ENCODE data around the gene OR52K1. TPM values are rescaled to one million over a fixed set of nuclear protein-coding genes. Genes with fewer than 3 reads are reported as not detected.

OR52K1 gene
- total RNA-seq (2022; extraction: Qiagen RNA extraction; ENCODE audit: low read depth) = not detected in 5 replicates

GRCh38 chr11:4482445-4482844 is at the start of gene OR52K1:
Gene OR52K1, plus strand, starts transcription at chr11:4482646. Its CDS starts 6,255 bp downstream, at chr11:4488901.

GRCh38 chr11:4448995-4449394 is 33.5 kb upstream of the OR52K1 start, which contains the start of gene OR52K2:
Gene OR52K2, plus strand, starts transcription at chr11:4449295. Its CDS starts 45 bp downstream, at chr11:4449340.

Other genes starting within 250 kb of the OR52K1 start
- not detected in 5 replicates for gene OR52B4, start 114.3 kb upstream of the OR52K1 start, total RNA-seq (2022; extraction: Qiagen RNA extraction; ENCODE audit: low read depth)
- 18.5 to 23.1 TPM (median 20.9 TPM) in 5 replicates for gene TRIM21, start 88.9 kb upstream of the OR52K1 start, total RNA-seq (2022; extraction: Qiagen RNA extraction; ENCODE audit: low read depth)
- gene OR52K2, start 33.4 kb upstream of the OR52K1 start, total RNA-seq (2022; extraction: Qiagen RNA extraction; ENCODE audit: low read depth) = not detected in 5 replicates
- gene OR52M1, start 62.5 kb downstream of the OR52K1 start, total RNA-seq (2022; extraction: Qiagen RNA extraction; ENCODE audit: low read depth) = not detected in 5 replicates
- gene OR52I2, start 99.1 kb downstream of the OR52K1 start, total RNA-seq (2022; extraction: Qiagen RNA extraction; ENCODE audit: low read depth) = not detected in 5 replicates
- not detected in 5 replicates for gene OR52I1, start 111.4 kb downstream of the OR52K1 start, total RNA-seq (2022; extraction: Qiagen RNA extraction; ENCODE audit: low read depth)
- gene TRIM68, start 125.6 kb downstream of the OR52K1 start, total RNA-seq (2022; extraction: Qiagen RNA extraction; ENCODE audit: low read depth) = 8.1 to 10.0 TPM (median 9.6 TPM) in 5 replicates
- gene OR51D1, start 154.8 kb downstream of the OR52K1 start, total RNA-seq (2022; extraction: Qiagen RNA extraction; ENCODE audit: low read depth) = not detected in 5 replicates
- not detected in 5 replicates for gene OR51E1, start 161.3 kb downstream of the OR52K1 start, total RNA-seq (2022; extraction: Qiagen RNA extraction; ENCODE audit: low read depth)
- gene OR51E2, start 215.2 kb downstream of the OR52K1 start, total RNA-seq (2022; extraction: Qiagen RNA extraction; ENCODE audit: low read depth) = not detected in 5 replicates
- gene MMP26, start 222.1 kb downstream of the OR52K1 start, total RNA-seq (2022; extraction: Qiagen RNA extraction; ENCODE audit: low read depth) = not detected in 5 replicates

All from A549 treated with GW870086 at 1 μM for 4 hours (cell line).